ENCODE data around the gene XIRP2. TPM values are rescaled to one million over a fixed set of nuclear protein-coding genes. Genes with fewer than 3 reads are reported as not detected.

The XIRP2 gene
- total RNA-seq, 6 experiments from 2014 or later = 0.05 to 2.0 (median 0.19) TPM

DNA sequence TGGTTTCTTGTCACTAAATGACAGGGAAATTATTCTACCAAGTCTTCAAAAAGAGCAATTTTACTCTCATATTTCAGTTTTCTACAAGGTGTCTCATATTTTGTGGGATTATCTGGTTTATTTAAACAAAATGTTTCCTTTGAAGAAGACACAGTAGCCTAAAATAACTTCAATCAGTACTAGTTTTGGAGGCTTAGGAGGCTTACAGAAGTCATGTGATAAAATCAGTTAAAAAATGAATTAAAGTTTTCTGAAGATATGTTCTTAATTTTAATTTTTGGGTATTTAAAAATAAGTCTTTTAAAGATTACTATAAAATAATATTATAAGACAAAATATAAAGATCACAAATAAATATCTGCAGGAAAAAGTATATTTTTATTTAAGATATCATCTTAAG lies 95.9 kb downstream of the XIRP2 start:
- peaks cover 0 to 5% (median 0%) of the 10 kb centered on the region in 4 donors for H3K9me3 ChIP-seq
- H3K4me1 ChIP-seq = no peaks in the 10 kb centered on the region
- ATAC-seq (no peak), DNase-seq (no peak)
- TF ChIP-seq, protein P1, sequence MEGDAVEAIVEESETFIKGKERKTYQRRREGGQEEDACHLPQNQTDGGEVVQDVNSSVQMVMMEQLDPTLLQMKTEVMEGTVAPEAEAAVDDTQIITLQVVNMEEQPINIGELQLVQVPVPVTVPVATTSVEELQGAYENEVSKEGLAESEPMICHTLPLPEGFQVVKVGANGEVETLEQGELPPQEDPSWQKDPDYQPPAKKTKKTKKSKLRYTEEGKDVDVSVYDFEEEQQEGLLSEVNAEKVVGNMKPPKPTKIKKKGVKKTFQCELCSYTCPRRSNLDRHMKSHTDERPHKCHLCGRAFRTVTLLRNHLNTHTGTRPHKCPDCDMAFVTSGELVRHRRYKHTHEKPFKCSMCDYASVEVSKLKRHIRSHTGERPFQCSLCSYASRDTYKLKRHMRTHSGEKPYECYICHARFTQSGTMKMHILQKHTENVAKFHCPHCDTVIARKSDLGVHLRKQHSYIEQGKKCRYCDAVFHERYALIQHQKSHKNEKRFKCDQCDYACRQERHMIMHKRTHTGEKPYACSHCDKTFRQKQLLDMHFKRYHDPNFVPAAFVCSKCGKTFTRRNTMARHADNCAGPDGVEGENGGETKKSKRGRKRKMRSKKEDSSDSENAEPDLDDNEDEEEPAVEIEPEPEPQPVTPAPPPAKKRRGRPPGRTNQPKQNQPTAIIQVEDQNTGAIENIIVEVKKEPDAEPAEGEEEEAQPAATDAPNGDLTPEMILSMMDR (IDR thresholded peaks at IDR 0.05) = no peak
- no peak for TF ChIP-seq POLR2A (IDR thresholded peaks at IDR 0.05)
- H3K36me3 ChIP-seq = no peaks in the 10 kb centered on the region
- no peak overlapping the region for H3K4me3 ChIP-seq
- H3K27ac ChIP-seq = no peak overlapping the region
- H3K27me3 ChIP-seq = no peaks in the 10 kb centered on the region
- intact Hi-C loops (cut with DNase I) = no loop called here

GRCh38 chr2:166984797-166985196 lies 96.5 kb downstream of the XIRP2 start:
- Histone ChIP-seq H3K4me3 (no peak overlapping the region), H3K9me3 (peaks cover 0 to 5% (median 0%) of the 10 kb centered on the region in 4 donors), H3K36me3 (no peaks in the 10 kb centered on the region), H3K27me3 (no peaks in the 10 kb centered on the region), H3K4me1 (no peaks in the 10 kb centered on the region), H3K27ac (no peak overlapping the region)
- ATAC-seq (no peak), DNase-seq (no peak)
- intact Hi-C loops (cut with DNase I) = no loop called here
- TF ChIP-seq, protein P1 (IDR thresholded peaks at IDR 0.05) = no peak
- TF ChIP-seq POLR2A (IDR thresholded peaks at IDR 0.05) = no peak

DNA sequence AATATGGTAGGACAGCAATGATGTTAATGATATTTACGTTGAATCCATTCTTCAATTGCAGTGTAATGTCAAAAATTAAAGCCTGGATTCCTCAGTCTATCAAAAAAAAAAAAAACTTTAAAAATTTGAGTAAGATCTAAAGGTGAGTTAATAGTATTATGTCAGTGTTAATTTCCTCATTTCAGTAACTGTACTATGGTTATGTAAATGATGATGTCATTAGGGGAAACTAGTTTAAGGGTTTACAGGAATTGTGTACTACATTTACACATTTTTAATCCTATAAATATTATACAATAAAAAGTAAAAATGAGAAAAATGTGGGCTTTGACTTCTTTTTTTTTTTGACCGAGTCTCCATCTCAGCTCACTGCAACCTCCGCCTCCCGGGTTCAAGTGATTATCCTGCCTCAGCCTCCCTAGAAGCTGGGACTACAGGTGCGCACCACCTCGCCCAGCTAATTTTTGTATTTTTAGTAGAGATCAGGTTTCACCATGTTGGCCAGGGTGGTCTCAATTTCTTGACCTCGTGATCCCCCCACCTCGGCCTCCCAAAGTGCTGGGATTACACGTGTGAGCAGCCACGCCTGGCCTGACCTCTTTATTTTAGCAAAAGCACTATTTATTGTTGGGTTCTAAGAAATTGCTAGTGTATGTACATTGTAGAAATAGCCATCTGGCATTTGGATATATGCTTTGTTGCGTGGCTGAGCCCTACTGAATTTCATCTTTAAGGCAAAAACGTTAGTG lies 106.5 kb downstream of the XIRP2 start:
- TF ChIP-seq, protein P1 (IDR thresholded peaks at IDR 0.05) = no peak
- no peak for TF ChIP-seq POLR2A (IDR thresholded peaks at IDR 0.05)
- Histone ChIP-seq H3K27me3 (no peaks in the 10 kb centered on the region), H3K27ac (no peak overlapping the region), H3K4me3 (no peak overlapping the region), H3K9me3 (no peaks in the 10 kb centered on the region), H3K36me3 (no peaks in the 10 kb centered on the region), H3K4me1 (no peaks in the 10 kb centered on the region)
- DNase-seq (no peak), ATAC-seq (no peak)
- 67% methylated on average over 12 of the region's 12 CpGs for WGBS (ENCODE audit: insufficient coverage, low coverage, low lambda C conversion rate, missing lambda C conversion rate)
- intact Hi-C loops (cut with DNase I) = no loop called here

- intact Hi-C loops (cut with DNase I) = no loop called here
- ATAC-seq (no peak), DNase-seq (no peak)
- no peaks in the 10 kb centered on the region for H3K36me3 ChIP-seq
- H3K4me1 ChIP-seq = no peaks in the 10 kb centered on the region
- no peak overlapping the region for H3K27ac ChIP-seq
- no peaks in the 10 kb centered on the region for H3K9me3 ChIP-seq
- H3K4me3 ChIP-seq = no peak overlapping the region
- 48% methylated on average over 5 of the region's 5 CpGs for WGBS (ENCODE audit: insufficient coverage, low coverage, low lambda C conversion rate, missing lambda C conversion rate)
- H3K27me3 ChIP-seq = no peaks in the 10 kb centered on the region
- TF ChIP-seq, protein P1 (IDR thresholded peaks at IDR 0.05) = no peak
- no peak for TF ChIP-seq POLR2A (IDR thresholded peaks at IDR 0.05)
Observed at GRCh38 chr2:166996465-166996864, 108.2 kb downstream of the XIRP2 start.

DNA sequence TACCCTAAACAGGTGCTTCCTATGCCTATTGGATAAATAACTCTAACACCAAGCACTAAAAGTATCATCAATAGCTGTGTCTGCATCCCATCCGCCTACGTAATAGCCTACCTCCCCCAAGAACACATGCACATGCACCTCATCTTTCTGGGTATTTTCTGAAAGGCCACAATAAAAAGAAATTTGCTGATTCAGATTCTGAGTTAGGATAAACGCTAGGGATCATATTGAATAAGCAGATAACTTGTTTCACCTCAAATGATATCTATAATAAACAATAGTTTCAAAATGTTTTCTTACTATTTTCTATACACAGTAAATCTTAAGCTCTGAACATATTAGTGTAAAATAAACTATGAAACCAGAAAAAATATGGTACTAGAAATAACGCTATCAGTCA lies 112.9 kb downstream of the XIRP2 start:
- Histone ChIP-seq H3K27me3 (no peaks in the 10 kb centered on the region), H3K4me3 (no peak overlapping the region), H3K27ac (no peak overlapping the region), H3K36me3 (no peaks in the 10 kb centered on the region), H3K4me1 (no peaks in the 10 kb centered on the region), H3K9me3 (no peaks in the 10 kb centered on the region)
- intact Hi-C loops (cut with DNase I) = no loop called here
- TF ChIP-seq POLR2A (IDR thresholded peaks at IDR 0.05) = no peak
- TF ChIP-seq, protein P1 (IDR thresholded peaks at IDR 0.05) = no peak
- no peak for ATAC-seq
- DNase-seq = no peak
- WGBS (ENCODE audit: insufficient coverage, low coverage, low lambda C conversion rate, missing lambda C conversion rate) = 69% methylated on average over 4 of the region's 4 CpGs
